Endothelial cell (in vitro differentiated cells): ENCODE data around the gene WDR37. TPM values are rescaled to one million over a fixed set of nuclear protein-coding genes. Genes with fewer than 3 reads are reported as not detected.

Source experiments
- DNase-seq: peaks from one replicate; pipeline ENCODE4 v3.0.0; 2021; ENCODE audit warnings: low spot score
- H3K27ac Mint-ChIP-seq: one replicate; pipeline ENCODE4 v1.8.0; 2021; ENCODE audit warnings: mixed read lengths, inconsistent platforms; ENCODE audit not compliant: unreplicated experiment
- H3K27me3 Mint-ChIP-seq: one replicate; pipeline ENCODE4 v1.8.0; 2021; ENCODE audit warnings: mild to moderate bottlenecking, moderate library complexity, mixed read lengths, inconsistent platforms; ENCODE audit not compliant: unreplicated experiment
- H3K36me3 Mint-ChIP-seq: one replicate; pipeline ENCODE4 v1.8.0; 2021; ENCODE audit warnings: mild to moderate bottlenecking, low read depth, mixed read lengths, inconsistent platforms; ENCODE audit not compliant: unreplicated experiment
- H3K4me1 Mint-ChIP-seq: one replicate; pipeline ENCODE4 v1.8.0; 2021; ENCODE audit warnings: mild to moderate bottlenecking, mixed read lengths, inconsistent platforms; ENCODE audit not compliant: unreplicated experiment
- H3K4me3 Mint-ChIP-seq: one replicate; pipeline ENCODE4 v1.8.0; 2021; ENCODE audit warnings: mild to moderate bottlenecking, mixed read lengths, inconsistent platforms; ENCODE audit not compliant: unreplicated experiment
- H3K9me3 Mint-ChIP-seq: one replicate; pipeline ENCODE4 v1.8.0; 2021; ENCODE audit warnings: mixed read lengths, inconsistent platforms; ENCODE audit not compliant: unreplicated experiment
- total RNA-seq: library from RNA; stranded (reverse); fragmentation: NEBNext Ultra II Directional; extraction: Animal tissue kit (Norgen Biotek cat#: 25700); gene quantifications from one replicate; pipeline ENCODE4 v1.2.1, GENCODE V29; 2021; ENCODE audit not compliant: unreplicated experiment
- TF ChIP-seq, protein P1 (sequence below): fragments of 200-600 bp; sonication (generic); IDR thresholded peaks from one replicate; pipeline ENCODE4 v1.5.0; 2021; ENCODE audit warnings: antibody characterized with exemption; ENCODE audit not compliant: unreplicated experiment

WDR37 gene
- total RNA-seq, 1 donor from 2014 or later = 32.6 TPM

DNA sequence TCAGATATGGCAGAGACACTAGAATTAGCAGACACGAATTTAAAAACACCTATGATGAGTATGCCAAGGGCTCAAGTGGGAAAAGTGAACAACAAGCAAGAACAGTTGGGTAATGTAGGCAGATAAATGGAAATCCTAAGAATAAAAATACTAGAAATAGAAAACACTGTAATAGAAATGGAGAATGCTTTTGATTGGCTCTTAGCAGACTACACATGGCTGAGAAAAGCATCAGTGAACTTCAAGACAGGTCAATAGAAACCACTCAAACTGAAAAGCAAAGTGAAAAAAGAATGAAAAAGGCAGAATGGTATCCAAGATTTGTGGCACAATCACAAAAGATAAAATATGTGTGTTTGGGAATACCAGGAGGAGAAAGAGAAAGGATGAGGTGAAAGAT lies 82.3 kb downstream of the WDR37 start:
- no peaks in the 10 kb centered on the region for H3K4me1 Mint-ChIP-seq
- no peak for DNase-seq
- H3K27ac Mint-ChIP-seq = no peak overlapping the region
- TF ChIP-seq, protein P1, sequence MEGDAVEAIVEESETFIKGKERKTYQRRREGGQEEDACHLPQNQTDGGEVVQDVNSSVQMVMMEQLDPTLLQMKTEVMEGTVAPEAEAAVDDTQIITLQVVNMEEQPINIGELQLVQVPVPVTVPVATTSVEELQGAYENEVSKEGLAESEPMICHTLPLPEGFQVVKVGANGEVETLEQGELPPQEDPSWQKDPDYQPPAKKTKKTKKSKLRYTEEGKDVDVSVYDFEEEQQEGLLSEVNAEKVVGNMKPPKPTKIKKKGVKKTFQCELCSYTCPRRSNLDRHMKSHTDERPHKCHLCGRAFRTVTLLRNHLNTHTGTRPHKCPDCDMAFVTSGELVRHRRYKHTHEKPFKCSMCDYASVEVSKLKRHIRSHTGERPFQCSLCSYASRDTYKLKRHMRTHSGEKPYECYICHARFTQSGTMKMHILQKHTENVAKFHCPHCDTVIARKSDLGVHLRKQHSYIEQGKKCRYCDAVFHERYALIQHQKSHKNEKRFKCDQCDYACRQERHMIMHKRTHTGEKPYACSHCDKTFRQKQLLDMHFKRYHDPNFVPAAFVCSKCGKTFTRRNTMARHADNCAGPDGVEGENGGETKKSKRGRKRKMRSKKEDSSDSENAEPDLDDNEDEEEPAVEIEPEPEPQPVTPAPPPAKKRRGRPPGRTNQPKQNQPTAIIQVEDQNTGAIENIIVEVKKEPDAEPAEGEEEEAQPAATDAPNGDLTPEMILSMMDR = no peak
- no peaks in the 10 kb centered on the region for H3K9me3 Mint-ChIP-seq
- H3K36me3 Mint-ChIP-seq = no peaks in the 10 kb centered on the region
- no peaks in the 10 kb centered on the region for H3K27me3 Mint-ChIP-seq
- no peak overlapping the region for H3K4me3 Mint-ChIP-seq

DNA sequence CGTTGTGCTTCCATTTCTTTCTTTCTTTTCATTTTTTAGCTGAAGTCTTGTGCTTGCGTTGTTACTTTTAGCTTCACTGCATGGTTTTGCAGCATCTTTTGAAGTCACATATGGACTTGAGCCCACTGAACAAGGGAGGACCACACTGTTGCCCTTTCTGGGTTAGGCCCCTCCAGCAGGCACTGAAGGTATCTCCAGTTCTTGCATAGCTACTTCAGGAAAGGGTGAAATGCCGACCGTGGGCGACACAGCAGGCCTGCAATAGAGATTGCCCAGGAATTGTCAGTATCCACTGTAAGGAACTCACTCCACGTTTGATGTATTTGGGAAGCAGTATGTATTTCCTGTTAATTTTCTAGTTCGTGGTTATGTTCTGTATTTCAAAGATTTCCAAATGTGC lies 85.1 kb downstream of the WDR37 start:
- Mint-ChIP-seq H3K4me1 (no peaks in the 10 kb centered on the region), H3K36me3 (no peaks in the 10 kb centered on the region), H3K4me3 (no peak overlapping the region), H3K27me3 (no peaks in the 10 kb centered on the region), H3K9me3 (no peaks in the 10 kb centered on the region), H3K27ac (no peak overlapping the region)
- TF ChIP-seq, protein P1 = no peak
- DNase-seq = no peak

DNA sequence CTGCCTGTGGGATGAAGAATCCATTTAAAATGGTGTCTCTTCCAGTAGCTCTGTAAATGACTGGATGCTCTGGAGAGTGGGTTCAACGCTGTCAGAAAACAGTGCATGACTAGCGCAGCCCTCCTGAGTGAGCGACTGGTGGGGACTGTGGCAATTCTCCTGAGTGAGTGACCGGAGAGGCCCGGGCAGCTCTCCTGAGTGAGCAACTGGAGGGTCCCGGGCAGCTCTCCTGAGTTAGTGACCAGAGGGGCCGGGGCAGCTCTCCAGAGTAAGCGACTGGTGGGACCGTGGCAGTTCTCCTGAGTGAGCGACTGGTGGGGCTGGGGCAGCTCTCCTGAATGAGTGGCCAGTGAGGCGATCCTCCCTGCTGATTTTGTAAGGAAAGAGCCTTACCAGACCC lies 85.5 kb downstream of the WDR37 start:
- no peaks in the 10 kb centered on the region for H3K4me1 Mint-ChIP-seq
- H3K27ac Mint-ChIP-seq = no peak overlapping the region
- H3K9me3 Mint-ChIP-seq = peaks cover 1% of the 10 kb centered on the region
- DNase-seq = no peak
- no peak overlapping the region for H3K4me3 Mint-ChIP-seq
- no peaks in the 10 kb centered on the region for H3K36me3 Mint-ChIP-seq
- TF ChIP-seq, protein P1 = no peak
- no peaks in the 10 kb centered on the region for H3K27me3 Mint-ChIP-seq

DNA sequence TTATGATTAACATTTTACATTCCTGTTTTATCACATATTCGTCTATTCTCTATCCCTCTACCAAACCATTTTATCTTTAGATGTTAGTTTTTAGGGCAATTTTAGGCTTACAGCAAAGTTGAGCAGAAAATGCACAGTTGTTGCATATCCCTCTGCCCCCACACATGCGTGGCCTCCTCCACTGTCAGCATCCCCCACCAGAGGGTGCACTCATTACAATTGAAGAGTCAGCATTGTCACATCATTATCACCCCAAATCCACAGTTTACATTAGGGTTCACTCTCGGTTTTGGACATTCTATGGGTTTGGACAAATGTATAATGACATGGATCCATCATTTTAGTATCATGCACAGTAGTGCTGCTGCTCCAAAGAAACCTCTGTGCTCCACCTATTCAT lies 86.4 kb downstream of the WDR37 start:
- TF ChIP-seq, protein P1 = peak; percentile 30
- Mint-ChIP-seq H3K27me3 (no peaks in the 10 kb centered on the region), H3K36me3 (peaks cover 4% of the 10 kb centered on the region), H3K27ac (no peak overlapping the region), H3K4me3 (no peak overlapping the region), H3K9me3 (peaks cover 5% of the 10 kb centered on the region), H3K4me1 (no peaks in the 10 kb centered on the region)
- peak; percentile 30 for DNase-seq

DNA sequence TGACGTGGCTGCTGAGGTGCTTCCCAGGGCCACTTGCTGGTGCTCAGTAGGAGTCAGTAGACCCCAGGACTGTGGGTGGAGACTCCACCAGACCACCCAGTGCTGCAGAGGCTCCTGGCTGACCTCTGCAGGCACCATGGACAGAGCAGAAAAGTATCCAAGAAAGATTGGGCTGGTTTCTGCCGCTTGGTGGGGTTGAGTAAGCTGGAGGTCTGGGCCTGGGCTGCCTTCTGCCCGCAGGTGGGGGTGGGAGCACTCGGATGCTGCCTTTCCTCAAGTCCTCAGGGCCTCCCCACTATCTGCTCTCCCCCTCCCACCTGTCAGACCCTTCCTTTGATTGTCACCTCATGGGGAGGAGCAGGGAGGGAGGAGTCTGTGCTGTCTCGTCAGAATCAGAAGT lies 91.6 kb downstream of the WDR37 start:
- TF ChIP-seq, protein P1 = no peak
- DNase-seq = no peak
- Mint-ChIP-seq H3K36me3 (peaks cover 4% of the 10 kb centered on the region), H3K4me3 (no peak overlapping the region), H3K4me1 (no peaks in the 10 kb centered on the region), H3K9me3 (peaks cover 5% of the 10 kb centered on the region), H3K27ac (no peak overlapping the region), H3K27me3 (peaks cover 2% of the 10 kb centered on the region)
